ENCODE measurements around the gene MCM6. TPM values are rescaled to one million over a fixed set of nuclear protein-coding genes. Genes with fewer than 3 reads are reported as not detected.

MCM6 gene
- total RNA-seq, 1 donor from 2014 or later: 28.9 TPM

GRCh38 chr2:135836596-135837270 lies 39.5 kb downstream of the MCM6 start, which contains the start of gene LCT:
LCT (minus strand) TSS chr2:135837184; CDS start chr2:135837169, 15 bp downstream.
- H3K36me3 Mint-ChIP-seq (ENCODE audit: low read depth): peaks cover 8% of the 10 kb centered on the region
- no peak within 1 kb of the TSS for H3K27ac Mint-ChIP-seq
- no peak for DNase-seq
- H3K27me3 Mint-ChIP-seq: no peaks in the 10 kb centered on the region
- ChIA-PET POLR2A (no interaction called here), CTCF (no interaction called here)
- no peak for ATAC-seq (ENCODE audit: low read depth)
- intact Hi-C loops (cut with micrococcal nuclease): no loop called here
- H3K4me3 Mint-ChIP-seq: no peak within 1 kb of the TSS
- H3K4me1 Mint-ChIP-seq: no peaks in the 10 kb centered on the region
- H3K9me3 Mint-ChIP-seq: no peaks in the 10 kb centered on the region
- TF ChIP-seq, protein P1, sequence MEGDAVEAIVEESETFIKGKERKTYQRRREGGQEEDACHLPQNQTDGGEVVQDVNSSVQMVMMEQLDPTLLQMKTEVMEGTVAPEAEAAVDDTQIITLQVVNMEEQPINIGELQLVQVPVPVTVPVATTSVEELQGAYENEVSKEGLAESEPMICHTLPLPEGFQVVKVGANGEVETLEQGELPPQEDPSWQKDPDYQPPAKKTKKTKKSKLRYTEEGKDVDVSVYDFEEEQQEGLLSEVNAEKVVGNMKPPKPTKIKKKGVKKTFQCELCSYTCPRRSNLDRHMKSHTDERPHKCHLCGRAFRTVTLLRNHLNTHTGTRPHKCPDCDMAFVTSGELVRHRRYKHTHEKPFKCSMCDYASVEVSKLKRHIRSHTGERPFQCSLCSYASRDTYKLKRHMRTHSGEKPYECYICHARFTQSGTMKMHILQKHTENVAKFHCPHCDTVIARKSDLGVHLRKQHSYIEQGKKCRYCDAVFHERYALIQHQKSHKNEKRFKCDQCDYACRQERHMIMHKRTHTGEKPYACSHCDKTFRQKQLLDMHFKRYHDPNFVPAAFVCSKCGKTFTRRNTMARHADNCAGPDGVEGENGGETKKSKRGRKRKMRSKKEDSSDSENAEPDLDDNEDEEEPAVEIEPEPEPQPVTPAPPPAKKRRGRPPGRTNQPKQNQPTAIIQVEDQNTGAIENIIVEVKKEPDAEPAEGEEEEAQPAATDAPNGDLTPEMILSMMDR (IDR thresholded peaks at IDR 0.05): no peak

GRCh38 chr2:135832891-135833290 lies 43.4 kb downstream of the MCM6 start:
- DNase-seq: no peak
- Mint-ChIP-seq H3K27me3 (no peaks in the 10 kb centered on the region), H3K27ac (no peak overlapping the region), H3K4me3 (no peak overlapping the region), H3K36me3 (ENCODE audit: low read depth) (no peaks in the 10 kb centered on the region), H3K9me3 (no peaks in the 10 kb centered on the region), H3K4me1 (no peaks in the 10 kb centered on the region)
- intact Hi-C loops (cut with micrococcal nuclease): no loop called here
- no peak for ATAC-seq (ENCODE audit: low read depth)
- CTCF ChIA-PET: no interaction called here
- POLR2A ChIA-PET: interaction anchor here (0.7 kb wide), 1 partner anchor 549 kb away, joined by 7 read pairs; no protein-coding TSS in a partner anchor
- TF ChIP-seq, protein P1 (IDR thresholded peaks at IDR 0.05): no peak

DNA sequence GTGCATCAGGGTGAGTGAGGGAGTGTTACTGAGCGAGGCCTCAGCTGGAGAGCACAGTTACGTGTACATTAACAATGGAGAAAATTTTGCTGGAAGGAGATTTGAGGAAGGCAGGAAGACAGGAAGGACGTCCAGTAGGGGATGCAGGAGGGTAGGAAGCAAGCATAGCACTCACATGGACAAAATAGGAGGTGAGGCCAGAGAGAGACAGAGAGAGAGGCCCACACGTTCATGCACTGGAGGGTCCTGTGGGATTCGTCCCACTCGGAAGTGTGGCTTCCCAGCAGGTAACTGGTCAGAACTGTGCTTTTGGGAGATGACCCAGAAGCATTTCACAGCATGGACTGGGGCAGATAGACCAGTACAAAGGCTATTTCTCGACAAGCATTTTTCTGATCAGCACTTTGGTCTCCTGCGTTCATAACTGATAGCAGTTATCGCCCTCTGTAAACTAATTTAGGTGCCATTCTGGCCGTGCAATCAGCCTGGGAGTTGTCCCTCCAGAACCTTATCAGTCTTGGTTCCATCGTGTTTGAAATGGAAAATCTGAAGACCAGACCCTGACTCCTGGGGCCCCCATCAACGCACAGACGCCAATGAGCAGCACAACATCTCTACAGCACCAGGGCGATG lies 44.9 kb downstream of the MCM6 start:
- H3K27me3 Mint-ChIP-seq: no peaks in the 10 kb centered on the region

DNA sequence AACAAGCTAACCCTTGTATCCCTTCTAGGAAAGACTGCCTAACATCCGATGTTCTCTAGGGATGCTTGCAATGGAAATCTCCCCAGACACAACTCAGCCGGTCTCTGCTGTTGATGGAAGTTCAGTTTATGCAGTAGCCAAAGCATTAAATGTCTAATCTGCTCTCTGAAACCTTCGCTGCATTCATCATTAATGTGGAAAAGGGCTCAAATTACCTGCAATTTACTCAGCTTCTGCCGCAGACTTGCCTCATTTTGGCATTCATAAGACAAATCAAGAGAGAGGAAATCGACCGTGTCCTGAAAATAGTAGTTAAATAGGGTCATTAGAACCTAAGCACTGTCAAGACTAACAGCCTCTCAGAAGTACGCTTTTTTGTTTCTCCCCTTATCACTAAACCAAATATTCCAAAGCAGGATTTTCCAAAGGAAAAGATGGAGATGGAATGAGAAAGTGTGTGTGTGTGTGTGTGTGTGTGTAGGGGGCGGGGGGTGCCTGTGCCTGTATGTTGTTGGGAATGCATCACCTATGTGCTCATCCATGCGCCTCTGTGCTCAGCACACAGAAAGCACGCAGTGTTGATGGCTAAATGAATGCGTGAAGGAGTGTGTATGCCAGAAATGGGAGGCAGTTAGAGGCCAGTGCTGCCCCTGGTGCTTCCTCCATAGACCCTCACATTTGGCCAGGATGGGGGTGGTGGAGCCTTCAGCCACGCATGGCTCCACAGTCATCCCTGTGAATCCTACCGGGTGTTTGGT lies 46.7 kb downstream of the MCM6 start:
- no peak for ATAC-seq (ENCODE audit: low read depth)
- no peaks in the 10 kb centered on the region for H3K4me1 Mint-ChIP-seq
- ChIA-PET POLR2A (no interaction called here), CTCF (no interaction called here)
- H3K4me3 Mint-ChIP-seq: no peak overlapping the region
- TF ChIP-seq, protein P1 (IDR thresholded peaks at IDR 0.05): no peak
- no peak overlapping the region for H3K27ac Mint-ChIP-seq
- no peaks in the 10 kb centered on the region for H3K27me3 Mint-ChIP-seq
- H3K9me3 Mint-ChIP-seq: no peaks in the 10 kb centered on the region
- DNase-seq: no peak
- intact Hi-C loops (cut with micrococcal nuclease): no loop called here
- no peaks in the 10 kb centered on the region for H3K36me3 Mint-ChIP-seq (ENCODE audit: low read depth)

More for the DNA sequence above, 44.9 kb downstream of the MCM6 start:
- no peak for ATAC-seq (ENCODE audit: low read depth)
- no peaks in the 10 kb centered on the region for H3K36me3 Mint-ChIP-seq (ENCODE audit: low read depth)
- no peak overlapping the region for H3K4me3 Mint-ChIP-seq
- no peak for DNase-seq
- no peak overlapping the region for H3K27ac Mint-ChIP-seq
- intact Hi-C loops (cut with micrococcal nuclease): no loop called here
- CTCF ChIA-PET: no interaction called here
- no peaks in the 10 kb centered on the region for H3K4me1 Mint-ChIP-seq
- TF ChIP-seq, protein P1 (IDR thresholded peaks at IDR 0.05): no peak
- no peaks in the 10 kb centered on the region for H3K9me3 Mint-ChIP-seq
- POLR2A ChIA-PET: no interaction called here

DNA sequence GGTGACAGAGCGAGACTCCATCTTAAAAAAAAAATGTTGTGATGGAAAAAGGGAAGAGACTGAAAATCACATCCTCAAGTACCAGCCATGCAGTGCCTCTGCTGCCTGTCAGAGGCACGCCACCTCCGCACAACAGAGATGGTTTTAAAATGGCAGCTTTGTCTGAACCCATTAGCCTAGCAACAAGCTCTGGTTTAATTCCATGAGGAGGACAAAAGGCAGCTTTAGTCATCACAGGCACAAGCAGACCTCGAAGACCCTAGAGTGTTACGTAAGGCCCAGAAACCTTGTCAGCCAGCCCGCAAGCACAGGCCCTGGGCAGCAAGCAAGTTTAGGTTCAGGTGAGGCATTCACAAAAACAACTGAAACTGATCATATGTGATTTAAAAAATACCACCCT lies 49.7 kb downstream of the MCM6 start:
- Mint-ChIP-seq H3K4me1 (no peaks in the 10 kb centered on the region), H3K27ac (no peak overlapping the region), H3K27me3 (no peaks in the 10 kb centered on the region), H3K36me3 (ENCODE audit: low read depth) (peaks cover 2% of the 10 kb centered on the region), H3K4me3 (no peak overlapping the region), H3K9me3 (peaks cover 15% of the 10 kb centered on the region)
- intact Hi-C loops (cut with micrococcal nuclease): no loop called here
- ChIA-PET CTCF (no interaction called here), POLR2A (no interaction called here)
- DNase-seq: no peak
- TF ChIP-seq, protein P1 (IDR thresholded peaks at IDR 0.05): no peak
- no peak for ATAC-seq (ENCODE audit: low read depth)

All from activated B cell treated with CpG ODN at 0.5 μM for 24 hours (primary cell).